Neuronal stem cell (in vitro differentiated cells): Measurements from ENCODE around the gene ADAMTS17.

Experiments
- DNase-seq: peaks from one replicate; pipeline ENCODE4 v3.0.0-alpha.2; 2013; ENCODE audit warnings: low spot score
- H2AFZ ChIP-seq: one replicate; pipeline ENCODE4 v1.6.1; 2013; ENCODE audit warnings: mild to moderate bottlenecking, low read length, inconsistent platforms
- H2AK5ac ChIP-seq: 2 replicates; pipeline ENCODE4 v1.6.1; 2013; ENCODE audit warnings: low read depth, mild to moderate bottlenecking, inconsistent platforms, low read length, moderate library complexity, mixed read lengths
- H2BK120ac ChIP-seq: 2 replicates; pipeline ENCODE4 v1.6.1; 2013; ENCODE audit warnings: low read depth, mild to moderate bottlenecking, inconsistent platforms, low read length, moderate library complexity, mixed read lengths
- H2BK12ac ChIP-seq: one replicate; pipeline ENCODE4 v1.6.1; 2013; ENCODE audit warnings: low read length, inconsistent platforms
- H2BK15ac ChIP-seq: 2 replicates; pipeline ENCODE4 v1.6.1; 2013; ENCODE audit warnings: mild to moderate bottlenecking, low read length, inconsistent platforms, mixed read lengths
- H2BK5ac ChIP-seq: one replicate; pipeline ENCODE4 v1.6.1; 2013; ENCODE audit warnings: inconsistent platforms, mild to moderate bottlenecking, low read length, moderate library complexity
- H3K14ac ChIP-seq: one replicate; pipeline ENCODE4 v1.6.1; 2013; ENCODE audit warnings: low read length, inconsistent platforms
- H3K18ac ChIP-seq: 2 replicates; pipeline ENCODE4 v1.6.1; 2013; ENCODE audit warnings: low read length, inconsistent platforms
- H3K23ac ChIP-seq: 2 replicates; pipeline ENCODE4 v1.6.1; 2013; ENCODE audit warnings: low read depth, mild to moderate bottlenecking, mixed read lengths, low read length, inconsistent platforms; ENCODE audit not compliant: poor library complexity
- H3K27ac ChIP-seq: replicated peaks from 3 replicates; pipeline ENCODE4 v1.5.1; 2013; ENCODE audit warnings: low read length, inconsistent platforms
- H3K27me3 ChIP-seq, 3 experiments: 2 replicates each; pipeline ENCODE4 v1.6.1; 2013; ENCODE audit warnings: low read length in 3 of 3, mild to moderate bottlenecking in 2 of 3, inconsistent platforms in 1 of 3, low read depth in 1 of 3, mixed read lengths in 1 of 3, moderate library complexity in 1 of 3; ENCODE audit not compliant: control insufficient read depth in 3 of 3, insufficient read depth in 3 of 3
- H3K36me3 ChIP-seq, 2 donors: replicated peaks in 1 of 2; 2 replicates each; pipeline ENCODE4 v1.6.1; 2013; ENCODE audit warnings: low read length in 2 of 2; ENCODE audit not compliant: control insufficient read depth in 2 of 2, insufficient read depth in 2 of 2
- H3K4ac ChIP-seq: 2 replicates; pipeline ENCODE4 v1.6.1; 2013; ENCODE audit warnings: inconsistent platforms, mild to moderate bottlenecking, low read length, moderate library complexity
- H3K4me1 ChIP-seq, 2 donors: 1 replicate in 1 of 2; 2 replicates in 1 of 2; pipeline ENCODE4 v1.6.1; 2013; ENCODE audit warnings: low read length in 2 of 2, low read depth in 1 of 2; ENCODE audit not compliant: control insufficient read depth in 2 of 2, insufficient read depth in 1 of 2
- H3K4me2 ChIP-seq: one replicate; pipeline ENCODE4 v1.6.1; 2013; ENCODE audit warnings: mild to moderate bottlenecking, low read length, inconsistent platforms; ENCODE audit not compliant: insufficient read depth, poor library complexity, severe bottlenecking
- H3K4me3 ChIP-seq, 2 donors: 2 replicates each; pipeline ENCODE4 v1.5.1; 2013; ENCODE audit warnings: low read length in 2 of 2, mild to moderate bottlenecking in 2 of 2, inconsistent platforms in 1 of 2, moderate library complexity in 1 of 2
- H3K79me1 ChIP-seq: one replicate; pipeline ENCODE4 v1.6.1; 2013; ENCODE audit warnings: low read depth, mild to moderate bottlenecking, inconsistent platforms, low read length, moderate library complexity
- H3K9ac ChIP-seq: one replicate; pipeline ENCODE4 v1.6.1; 2013; ENCODE audit warnings: mild to moderate bottlenecking, low read depth, low read length, inconsistent platforms; ENCODE audit not compliant: poor library complexity
- H3K9me3 ChIP-seq, 2 donors: replicated peaks in 1 of 2; 2 replicates each; pipeline versions ENCODE3 to v1.6.1; 2013; ENCODE audit warnings: low read length in 2 of 2, mild to moderate bottlenecking in 2 of 2, inconsistent platforms in 1 of 2, low read depth in 1 of 2, mixed read lengths in 1 of 2, moderate library complexity in 1 of 2; ENCODE audit not compliant: control insufficient read depth in 2 of 2, insufficient read depth in 1 of 2
- H4K8ac ChIP-seq: one replicate; pipeline ENCODE4 v1.6.1; 2013; ENCODE audit warnings: low read depth, mild to moderate bottlenecking, inconsistent platforms, low read length, moderate library complexity
- H4K91ac ChIP-seq: one replicate; pipeline ENCODE4 v1.6.1; 2013; ENCODE audit warnings: low read length, low read depth, mild to moderate bottlenecking, inconsistent platforms; ENCODE audit not compliant: poor library complexity
- WGBS, 2 donors: extraction: QIAGEN DNeasy Blood & Tissue Kit; methylation state at CpG; one replicate each; pipeline ENCODE4 v1.1.7; 2013; ENCODE audit warnings: missing lambda C conversion rate in 2 of 2, mixed read lengths in 1 of 2; ENCODE audit not compliant: insufficient read length in 2 of 2, insufficient replicate concordance in 1 of 2; ENCODE audit errors: extremely low coverage in 2 of 2; 5-methylcytosine and 5-hydroxymethylcytosine counted together

ADAMTS17 gene

DNA sequence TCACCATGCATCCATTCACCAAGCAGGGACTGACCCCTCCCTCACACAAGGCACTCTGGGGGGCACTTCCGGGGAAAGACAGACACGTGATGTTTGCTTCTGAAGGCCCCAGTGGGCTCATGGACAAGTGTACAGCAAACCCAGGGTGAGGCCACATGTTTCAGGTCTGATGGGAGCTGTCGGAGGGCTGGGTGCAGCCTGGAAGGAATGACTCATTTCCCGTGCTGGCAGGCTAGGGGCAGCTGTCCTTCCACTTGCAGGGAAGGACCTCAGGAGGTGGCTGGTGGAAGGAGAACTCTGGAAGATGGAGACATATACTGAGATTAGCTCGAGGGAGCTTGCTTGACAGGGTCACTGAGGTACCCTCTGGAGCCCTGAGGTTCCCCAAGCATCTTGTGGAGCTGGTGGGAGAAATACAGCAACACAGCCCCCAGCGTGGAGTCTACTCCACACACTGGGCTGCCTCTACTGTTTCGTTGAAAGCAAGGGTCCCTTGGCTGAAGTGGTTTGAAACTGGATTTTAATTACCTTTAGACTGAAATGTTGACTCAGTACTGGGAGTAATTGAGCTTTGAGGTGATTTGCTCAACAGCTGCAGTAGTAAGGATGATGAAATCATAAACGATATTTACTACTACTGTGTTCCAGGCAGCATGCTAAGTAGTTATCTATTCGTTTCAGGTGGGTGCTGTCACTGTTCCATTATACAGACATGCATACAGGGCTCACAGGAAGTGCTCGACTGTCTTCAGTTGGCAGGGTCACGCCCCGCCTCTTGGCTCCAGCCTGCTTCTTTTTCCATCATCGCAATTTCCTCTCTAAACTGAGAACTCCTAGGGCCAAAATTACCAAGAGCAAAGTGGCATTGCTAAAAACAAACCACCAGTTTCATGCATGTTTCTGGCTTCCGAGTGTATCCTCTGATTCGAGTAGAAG, 230.4 kb downstream of the ADAMTS17 start:
- Histone ChIP-seq H3K9me3 (no peaks in the 10 kb centered on the region), H2BK120ac (no peak overlapping the region), H3K4me3 (no peak overlapping the region), H2BK5ac (no peak overlapping the region), H2BK12ac (no peak overlapping the region), H3K27me3 (no peaks in the 10 kb centered on the region), H2AFZ (no peak overlapping the region), H2BK15ac (no peak overlapping the region), H3K9ac (no peak overlapping the region), H3K18ac (no peak overlapping the region), H3K14ac (no peak overlapping the region), H3K4ac (no peak overlapping the region), H4K91ac (no peak overlapping the region), H3K27ac (no peak overlapping the region), H3K23ac (no peak overlapping the region), H4K8ac (no peak overlapping the region), H3K36me3 (no peaks in the 10 kb centered on the region), H3K4me1 (peaks cover 2 to 19% of the 10 kb centered on the region in 2 donors), H3K4me2 (no peak overlapping the region), H2AK5ac (no peak overlapping the region), H3K79me1 (no peaks in the 10 kb centered on the region)
- no peak for DNase-seq
- WGBS, 2 donors: no CpG with 5 or more reads among the region's 15 CpGs

DNA sequence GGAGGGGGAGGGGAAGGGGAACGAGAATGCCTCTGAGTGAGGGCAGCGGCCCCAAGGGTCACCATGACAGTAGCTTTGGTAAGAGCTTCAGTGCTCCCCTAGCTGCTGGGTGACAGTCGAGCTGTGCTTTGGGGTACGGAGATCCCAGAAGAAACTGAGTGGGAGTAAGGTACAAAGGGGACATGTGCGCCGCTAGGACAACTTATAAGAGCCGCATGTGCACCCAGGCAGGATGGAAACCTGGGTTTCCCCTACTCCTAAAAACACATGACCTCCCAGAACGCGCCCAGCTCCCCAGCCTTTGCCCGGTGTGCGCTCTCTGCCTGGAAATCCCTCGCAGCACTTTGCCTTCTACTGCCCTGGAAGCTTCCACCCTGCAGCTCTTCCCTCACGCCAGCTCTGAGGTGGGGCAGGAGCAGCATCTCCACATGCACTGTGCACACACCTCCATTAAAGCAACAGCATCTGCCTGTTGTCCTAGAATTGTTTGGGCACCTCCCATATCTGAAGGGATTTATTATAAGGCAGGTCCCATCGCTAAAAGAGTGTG, 232.2 kb downstream of the ADAMTS17 start:
- no peak overlapping the region for H3K27ac ChIP-seq
- H2BK5ac ChIP-seq: no peak overlapping the region
- H3K4me3 ChIP-seq: no peak overlapping the region
- H4K91ac ChIP-seq: no peak overlapping the region
- WGBS, 2 donors: no CpG with 5 or more reads among the region's 14 CpGs
- H3K18ac ChIP-seq: no peak overlapping the region
- no peak overlapping the region for H3K4me2 ChIP-seq
- H3K36me3 ChIP-seq: no peaks in the 10 kb centered on the region
- H2BK12ac ChIP-seq: no peak overlapping the region
- peaks cover 2 to 12% of the 10 kb centered on the region in 2 donors for H3K4me1 ChIP-seq
- H3K23ac ChIP-seq: no peak overlapping the region
- no peak overlapping the region for H2BK120ac ChIP-seq
- no peaks in the 10 kb centered on the region for H3K9me3 ChIP-seq
- no peak overlapping the region for H2AFZ ChIP-seq
- no peak overlapping the region for H2AK5ac ChIP-seq
- H3K14ac ChIP-seq: no peak overlapping the region
- DNase-seq: no peak
- no peak overlapping the region for H3K4ac ChIP-seq
- H4K8ac ChIP-seq: no peak overlapping the region
- H3K79me1 ChIP-seq: no peaks in the 10 kb centered on the region
- H3K27me3 ChIP-seq: no peaks in the 10 kb centered on the region
- H3K9ac ChIP-seq: no peak overlapping the region
- H2BK15ac ChIP-seq: no peak overlapping the region

- no peak for DNase-seq
- H4K8ac ChIP-seq: no peak overlapping the region
- no CpG with 5 or more reads among the region's 15 CpGs for WGBS, 2 donors
- no peak overlapping the region for H3K9ac ChIP-seq
- H3K27ac ChIP-seq: no peak overlapping the region
- H2AK5ac ChIP-seq: peak overlapping the region; percentile 19
- peak overlapping the region; percentile 86 for H2BK15ac ChIP-seq
- H3K4ac ChIP-seq: peak overlapping the region; percentile 38
- H3K14ac ChIP-seq: no peak overlapping the region
- H3K4me3 ChIP-seq: no peak overlapping the region
- no peak overlapping the region for H2AFZ ChIP-seq
- H2BK12ac ChIP-seq: no peak overlapping the region
- no peak overlapping the region for H3K4me2 ChIP-seq
- H3K79me1 ChIP-seq: no peaks in the 10 kb centered on the region
- H4K91ac ChIP-seq: no peak overlapping the region
- no peak overlapping the region for H3K23ac ChIP-seq
- peak overlapping the region; percentile 40 for H3K18ac ChIP-seq
- H3K9me3 ChIP-seq: no peaks in the 10 kb centered on the region
- peaks cover 0 to 7% of the 10 kb centered on the region in 2 donors for H3K4me1 ChIP-seq
- H3K27me3 ChIP-seq: no peaks in the 10 kb centered on the region
- no peak overlapping the region for H2BK5ac ChIP-seq
- no peak overlapping the region for H2BK120ac ChIP-seq
- no peaks in the 10 kb centered on the region for H3K36me3 ChIP-seq
Observed at GRCh38 chr15:100108846-100109245, 232.9 kb downstream of the ADAMTS17 start.

GRCh38 chr15:100108346-100108745, 233.4 kb downstream of the ADAMTS17 start:
- no peak for DNase-seq
- Histone ChIP-seq H3K14ac (no peak overlapping the region), H3K4me2 (no peak overlapping the region), H2BK5ac (no peak overlapping the region), H4K91ac (no peak overlapping the region), H2BK12ac (no peak overlapping the region), H3K4ac (no peak overlapping the region), H2BK120ac (no peak overlapping the region), H4K8ac (no peak overlapping the region), H2BK15ac (peak overlapping the region; percentile 86), H3K9me3 (no peaks in the 10 kb centered on the region), H3K27ac (no peak overlapping the region), H3K27me3 (no peaks in the 10 kb centered on the region), H3K4me1 (peaks cover 0 to 2% of the 10 kb centered on the region in 2 donors), H2AK5ac (peak overlapping the region; percentile 19), H2AFZ (no peak overlapping the region), H3K9ac (no peak overlapping the region), H3K79me1 (no peaks in the 10 kb centered on the region), H3K36me3 (no peaks in the 10 kb centered on the region), H3K23ac (no peak overlapping the region), H3K18ac (no peak overlapping the region), H3K4me3 (no peak overlapping the region)
- WGBS, 2 donors: no CpG with 5 or more reads among the region's 8 CpGs
